Adrenal gland (tissue), 5 donors: ENCODE results near the gene KCNC1.

Experiments
- CTCF ChIP-seq, 6 experiments: fragments of 450-650 bp in 4 of 6; fragments of 200-600 bp in 2 of 6; sonication (generic) in 1 of 6; IDR thresholded peaks; 1 replicate in 5 of 6; 2 replicates in 1 of 6; pipeline versions ENCODE4 v1.5.1 to v1.8.0; 2016 to 2021; ENCODE audit warnings: antibody characterized with exemption in 6 of 6, mild to moderate bottlenecking in 2 of 6, moderate library complexity in 1 of 6
- POLR2A ChIP-seq, 2 donors: fragments of 450-650 bp; IDR thresholded peaks; one replicate each; pipeline ENCODE4 v1.6.1; 2017; ENCODE audit warnings: antibody characterized with exemption in 2 of 2, mild to moderate bottlenecking in 2 of 2, moderate library complexity in 1 of 2
- donor health status: DM: no; HTN: no; CAD: no.

- TF ChIP-seq CTCF (IDR thresholded peaks at IDR 0.05): no peak
- no peak for TF ChIP-seq POLR2A (IDR thresholded peaks at IDR 0.05)
These were observed 14.4 kb upstream of the KCNC1 start for GRCh38 chr11:17719938-17720795.
